SIG-M5 treated with dmso at 0.1 percent for 504 hours (cell line): Measurements from ENCODE around the gene TRAF3IP3.

Experiments used
- DNase-seq: peaks from one replicate; lab custom pipeline; 2025; ENCODE audit not compliant: unreplicated experiment; lab: John Stamatoyannopoulos, UW

The TRAF3IP3 gene

GRCh38 chr1:209797978-209798639 lies 42.3 kb downstream of the TRAF3IP3 start:
- peak; percentile 63 for DNase-seq

DNA sequence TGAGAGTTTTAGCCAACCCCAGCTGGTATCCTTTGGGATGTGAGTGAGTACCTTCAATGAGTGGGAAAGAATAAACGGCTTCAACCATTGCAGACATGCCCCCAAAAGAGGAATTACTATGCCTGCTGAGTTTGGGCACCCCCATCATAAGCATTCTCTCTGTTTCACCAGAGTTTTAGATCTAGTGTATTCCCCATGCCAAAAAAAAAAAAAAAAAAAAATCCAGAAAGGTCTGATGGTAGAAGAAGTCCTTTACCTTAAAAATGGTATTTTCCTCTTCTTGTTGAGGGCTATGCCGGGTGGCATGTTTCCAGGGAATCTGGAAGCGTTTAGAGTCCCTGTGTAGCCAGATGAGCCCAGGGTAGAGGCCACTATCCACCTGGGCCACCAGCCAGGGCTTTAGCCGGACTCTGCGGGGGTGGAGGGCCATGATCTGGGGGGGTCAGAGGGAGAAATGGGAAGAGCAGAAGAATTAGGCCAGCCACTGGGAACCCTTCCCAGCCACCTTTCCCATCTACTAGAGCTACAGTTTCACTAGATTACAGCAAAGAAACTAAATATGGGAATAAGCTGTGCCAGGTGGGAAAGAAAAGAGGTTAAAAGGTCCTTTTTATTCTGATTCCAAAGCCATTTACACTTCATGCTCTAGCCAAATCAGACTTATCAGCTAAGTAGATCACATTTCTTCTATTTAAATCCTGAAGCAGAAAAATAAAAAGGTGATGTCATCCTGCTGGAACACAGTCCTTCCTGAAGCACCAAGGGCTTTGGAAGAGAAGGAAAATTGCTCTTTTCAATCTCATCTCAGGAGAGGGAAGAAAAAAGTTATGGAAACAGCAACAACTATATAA lies 45.4 kb downstream of the TRAF3IP3 start:
- DNase-seq: no peak

DNA sequence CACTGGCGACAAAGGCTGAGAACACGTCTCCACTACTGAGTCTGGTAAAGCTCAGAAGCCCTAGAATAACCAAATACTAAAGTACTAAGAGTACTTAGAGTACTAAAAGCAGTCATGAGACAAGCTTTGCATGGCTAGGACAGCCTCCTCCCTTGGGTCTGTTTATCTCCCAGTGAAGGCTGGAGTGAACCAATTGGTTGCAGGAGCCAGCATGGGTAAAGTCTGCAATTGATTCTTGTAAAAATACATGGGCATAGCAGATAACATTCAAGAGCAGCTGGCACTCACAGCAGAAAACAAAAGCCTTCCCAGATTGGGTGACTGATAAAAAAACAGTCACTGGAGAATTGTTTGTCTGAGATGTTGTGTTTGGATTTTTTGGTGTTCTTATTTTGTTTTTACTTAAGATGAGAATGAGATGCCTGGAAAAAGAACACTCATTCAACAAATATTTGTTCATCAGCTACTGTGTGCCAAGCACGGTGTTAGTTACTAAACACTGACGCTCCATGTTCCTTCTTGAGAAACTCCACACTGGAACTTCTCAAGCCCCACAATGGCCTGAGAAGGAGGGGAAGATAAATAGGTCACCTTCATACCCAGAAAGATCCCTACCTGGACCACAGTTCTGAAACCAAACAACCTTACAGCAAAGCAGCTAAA lies 46.4 kb downstream of the TRAF3IP3 start:
- no peak for DNase-seq

- no peak for DNase-seq
These were observed 46.9 kb downstream of the TRAF3IP3 start for GRCh38 chr1:209802780-209803152.

DNA sequence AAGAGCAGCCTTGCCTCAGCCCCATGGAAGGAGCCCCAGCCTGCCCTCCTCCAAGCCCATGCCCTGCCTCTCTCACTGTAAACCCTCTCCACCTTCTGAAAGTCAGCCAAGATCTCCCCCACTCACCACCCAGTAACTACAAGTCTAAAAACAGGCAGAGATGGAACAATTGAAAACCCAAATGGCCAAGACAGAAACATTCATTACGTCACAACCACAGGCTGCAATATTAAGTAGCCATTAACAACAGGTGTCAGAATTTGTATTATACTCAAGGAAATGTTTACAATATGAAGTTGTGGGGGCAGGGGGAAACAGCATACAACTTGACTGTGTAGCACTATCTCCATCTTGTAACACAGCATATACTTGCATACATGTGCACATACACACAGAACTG lies 47.7 kb downstream of the TRAF3IP3 start:
- no peak for DNase-seq

GRCh38 chr1:209805341-209805781 lies 49.5 kb downstream of the TRAF3IP3 start:
- DNase-seq: no peak

DNA sequence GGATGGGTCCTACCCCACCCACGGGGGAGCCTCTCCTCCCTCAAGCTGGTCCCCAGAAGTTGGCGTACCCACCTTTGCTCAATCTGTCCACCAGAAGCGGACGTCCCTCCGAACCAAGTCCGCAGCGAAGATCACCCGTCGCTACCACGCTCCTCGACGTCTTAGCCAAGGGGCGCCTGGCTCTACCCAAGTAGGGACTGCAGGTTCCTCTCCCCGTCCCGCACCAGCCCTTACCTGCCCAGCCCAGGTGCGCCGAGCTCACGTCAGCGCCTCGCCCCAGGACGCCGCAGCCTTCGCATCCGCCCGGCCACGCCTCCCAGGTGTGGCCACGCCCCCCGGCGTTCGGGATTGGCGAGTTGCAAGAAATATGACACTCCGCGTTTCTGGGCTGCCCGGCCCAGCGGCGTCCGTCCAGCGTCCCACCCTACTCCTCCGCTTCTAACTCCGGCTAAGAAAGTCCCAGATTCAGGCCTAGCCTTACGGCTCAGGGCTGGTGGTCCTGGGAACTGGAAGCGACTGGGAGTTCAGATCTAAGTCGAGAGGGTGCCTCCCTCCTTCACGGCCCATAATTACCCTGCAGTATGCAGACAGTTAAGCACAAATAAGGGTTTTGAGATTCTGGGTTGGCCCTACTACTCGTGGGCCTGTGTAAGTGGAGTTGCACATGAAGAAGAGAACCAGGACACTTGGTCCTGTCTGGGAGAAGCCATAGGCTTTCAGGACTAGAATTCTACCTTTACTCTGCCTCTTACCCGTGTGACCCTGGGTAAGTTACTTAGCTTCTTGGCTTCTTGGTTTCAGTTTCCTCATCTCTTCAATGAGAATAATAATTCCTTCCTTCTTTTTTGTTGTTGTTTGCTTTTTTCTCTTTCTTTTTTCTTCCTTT lies 50.3 kb downstream of the TRAF3IP3 start, which contains the start of gene IRF6:
Gene IRF6 (minus strand): TSS at position 268 of the 886 bp plus-strand sequence. CDS start 4,729 bp downstream, outside the sequence.
- DNase-seq: no peak

DNA sequence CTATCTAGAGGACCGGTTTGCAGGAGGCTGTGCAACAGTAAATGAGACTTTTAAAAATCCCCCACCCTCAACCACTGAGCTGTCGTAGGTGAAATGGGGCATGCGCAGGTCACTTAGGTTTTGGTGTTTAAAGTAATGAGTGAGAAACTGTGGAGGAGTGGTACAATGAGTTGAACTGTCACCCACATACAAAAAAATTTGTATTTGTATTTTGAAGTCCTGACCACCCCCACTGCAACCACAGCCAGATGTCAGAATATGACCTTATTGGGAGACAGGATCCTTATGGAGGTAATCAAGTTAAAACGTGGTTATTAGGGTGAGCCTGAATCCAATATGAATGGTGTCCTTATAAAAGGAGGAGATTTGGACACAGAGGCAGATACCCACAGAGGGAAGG lies 51.7 kb downstream of the TRAF3IP3 start:
- DNase-seq: no peak

- DNase-seq: no peak
These were observed 52.3 kb downstream of the TRAF3IP3 start for GRCh38 chr1:209808059-209808581.

DNA sequence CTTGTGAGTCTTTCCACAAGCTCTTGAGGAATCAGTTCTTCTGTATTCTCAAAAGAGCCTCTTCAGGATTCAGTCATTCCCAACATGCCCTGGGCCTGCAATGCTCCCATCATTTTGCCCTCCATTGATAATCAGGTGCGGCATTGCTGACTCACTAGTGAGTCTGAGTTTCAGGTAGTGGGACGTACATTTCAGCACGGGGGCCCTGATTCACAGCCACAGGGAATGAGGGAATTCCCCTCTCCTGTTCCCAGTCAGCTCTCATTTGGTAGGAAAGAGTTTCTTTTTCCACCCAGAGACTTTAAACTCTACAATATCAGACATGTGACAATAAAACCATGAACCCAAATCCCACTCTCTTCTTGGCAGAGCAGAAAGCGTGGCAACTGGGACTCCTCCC lies 53.8 kb downstream of the TRAF3IP3 start:
- no peak for DNase-seq

DNA sequence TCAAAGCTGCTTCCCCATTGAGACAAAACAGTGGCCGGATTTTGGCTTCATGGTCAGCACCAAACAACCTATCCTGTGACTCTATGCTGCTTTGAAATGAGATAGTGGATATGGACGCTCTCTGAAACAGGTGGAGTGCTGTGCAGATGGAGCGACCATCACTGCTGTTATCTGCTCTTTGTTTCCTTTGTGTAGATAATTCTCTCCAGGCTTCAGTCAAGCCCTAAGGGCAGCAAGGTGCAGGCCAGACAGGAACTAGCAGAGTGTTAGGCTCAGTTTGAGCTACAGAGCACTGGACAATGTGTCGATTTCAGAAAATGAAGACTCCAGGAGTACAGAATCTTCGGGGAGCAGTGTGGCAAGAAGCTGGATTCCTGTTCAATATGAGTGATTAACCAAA lies 54.9 kb downstream of the TRAF3IP3 start:
- no peak for DNase-seq

DNA sequence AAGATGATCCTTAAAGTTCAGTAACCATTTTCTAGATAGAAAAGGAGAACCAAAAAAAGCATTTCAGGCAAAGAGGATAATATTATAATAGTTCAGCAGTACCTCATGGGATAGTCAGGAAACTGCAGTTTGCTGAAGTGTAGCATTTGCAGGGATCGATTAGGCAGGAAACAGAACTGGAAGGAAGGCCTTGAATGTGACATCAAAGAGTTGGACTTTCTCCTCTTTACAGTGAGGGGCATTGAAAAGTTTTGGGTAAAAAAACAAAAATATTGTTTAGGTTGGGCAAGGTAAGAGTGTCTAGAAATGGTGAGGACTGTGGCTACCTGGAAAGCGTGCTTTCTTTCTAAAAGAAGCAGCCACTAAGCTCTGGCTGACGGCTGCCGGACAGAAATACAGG lies 58.0 kb downstream of the TRAF3IP3 start:
- DNase-seq: no peak

- no peak for DNase-seq
These were observed 59.6 kb downstream of the TRAF3IP3 start for GRCh38 chr1:209815490-209815889.

DNA sequence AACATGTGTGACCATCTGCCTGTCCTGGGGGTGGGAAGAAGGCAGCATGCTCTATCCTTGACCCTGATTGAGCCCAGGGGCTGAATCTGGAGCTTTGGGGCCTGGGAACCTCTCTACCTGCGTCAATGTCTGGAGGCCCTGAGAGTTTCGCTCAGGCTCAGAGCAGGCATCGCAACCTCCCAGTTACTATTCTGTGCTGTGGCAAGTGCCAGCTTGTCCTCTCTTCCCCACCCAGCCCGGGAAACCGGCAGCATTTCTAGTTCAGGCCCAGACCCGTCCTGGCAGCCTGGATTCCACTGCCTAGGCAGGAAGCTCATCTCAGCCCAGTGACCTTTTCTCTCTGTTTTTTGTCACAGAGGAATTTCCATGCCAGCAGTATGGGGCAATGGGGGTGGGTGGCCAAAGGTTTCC lies 60.1 kb downstream of the TRAF3IP3 start:
- no peak for DNase-seq

DNA sequence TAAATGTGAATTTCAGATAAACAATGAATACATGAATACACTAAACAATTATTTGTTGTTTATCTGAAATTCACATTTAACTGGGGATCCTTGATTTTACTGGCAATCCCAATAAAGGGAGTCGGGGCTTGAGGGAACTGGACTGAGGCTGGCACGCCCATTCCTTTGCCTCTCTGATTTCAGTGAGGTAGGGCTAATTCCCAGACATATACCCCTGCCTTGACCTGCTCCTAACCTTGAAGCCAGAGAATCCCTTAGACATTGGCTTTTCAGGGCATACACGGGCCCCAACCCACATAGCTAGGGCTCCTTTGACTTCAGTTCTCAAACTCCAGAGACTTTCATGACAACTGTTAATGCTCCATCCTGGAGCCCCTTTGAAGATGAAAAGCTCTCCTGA lies 61.1 kb downstream of the TRAF3IP3 start:
- no peak for DNase-seq

DNA sequence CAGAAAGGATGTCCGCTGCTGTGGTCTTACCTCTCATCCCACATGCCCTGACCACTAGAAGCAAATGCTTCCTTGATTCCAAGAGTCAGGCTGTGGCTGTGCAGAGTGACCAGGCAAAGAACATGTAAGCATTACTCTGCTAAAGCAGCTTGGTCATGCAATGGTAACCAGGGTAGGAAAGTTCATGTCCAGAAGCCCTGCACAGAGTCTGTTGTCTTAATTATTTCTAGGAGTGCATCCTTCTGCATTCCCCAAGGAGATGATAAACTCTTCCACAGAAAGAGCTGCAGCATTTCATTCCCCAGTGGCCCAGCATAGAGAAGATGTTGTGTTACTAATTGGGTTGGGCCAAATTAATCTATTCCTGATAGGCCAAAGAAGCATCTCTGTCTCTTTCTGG lies 61.8 kb downstream of the TRAF3IP3 start:
- DNase-seq: no peak

DNA sequence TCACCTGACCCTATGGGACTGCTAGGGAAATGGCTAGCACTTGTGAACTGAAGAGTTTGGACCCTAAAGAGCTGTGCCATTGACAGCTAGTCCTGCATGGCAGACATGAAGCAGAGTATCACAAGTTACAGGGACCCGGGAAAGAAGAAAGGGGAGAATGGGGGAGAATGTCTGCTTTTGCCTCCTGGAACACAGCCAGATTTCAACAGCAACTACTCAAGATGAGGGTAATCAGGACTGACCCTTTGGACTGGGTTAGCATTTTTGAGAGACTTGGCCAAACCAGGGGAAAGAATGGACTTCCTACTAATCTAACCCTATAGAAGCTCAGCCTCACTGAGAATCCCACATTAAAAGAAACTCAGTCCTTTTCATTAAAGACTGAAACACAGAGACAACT lies 63.2 kb downstream of the TRAF3IP3 start:
- DNase-seq: no peak

DNA sequence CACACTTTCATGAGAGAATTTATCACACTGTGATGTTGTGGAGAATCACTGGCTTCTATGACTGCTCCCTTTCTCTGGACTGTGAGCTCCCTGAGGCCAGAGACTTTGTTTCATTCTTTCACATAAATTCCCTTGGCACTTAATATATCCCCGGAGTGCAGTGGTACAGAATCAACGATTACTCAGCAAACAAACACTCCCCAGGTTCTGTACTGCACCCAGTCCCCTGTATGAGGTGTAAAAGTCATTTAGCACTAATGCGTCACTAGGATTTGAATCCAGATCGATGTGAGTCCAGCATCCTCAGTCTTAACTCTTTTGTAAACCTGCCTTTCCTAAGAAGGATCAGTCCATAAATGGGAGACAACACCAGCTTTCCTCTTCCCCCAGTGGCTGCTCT lies 65.1 kb downstream of the TRAF3IP3 start:
- no peak for DNase-seq

DNA sequence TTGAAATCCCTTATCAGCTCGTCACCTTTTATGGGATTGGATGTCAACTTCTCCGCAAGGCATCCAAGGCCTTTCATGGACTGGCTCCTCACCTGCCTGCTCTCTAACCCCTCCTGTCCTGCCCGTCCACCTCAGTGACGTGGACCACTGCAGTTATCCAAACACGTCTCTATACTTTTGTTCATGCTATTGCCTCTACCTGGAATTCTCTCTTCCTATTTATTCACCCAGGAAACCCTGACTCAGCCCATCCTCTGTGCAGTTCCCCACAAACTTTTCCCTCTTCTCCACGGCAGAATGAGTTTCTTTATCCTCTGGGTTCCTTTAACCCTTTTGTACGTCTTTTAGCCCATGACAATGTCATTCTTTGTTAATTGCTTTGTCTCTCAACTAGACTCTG lies 66.9 kb downstream of the TRAF3IP3 start:
- DNase-seq: no peak

- peak; percentile 80 for DNase-seq
These were observed 67.5 kb downstream of the TRAF3IP3 start for GRCh38 chr1:209823143-209824041.
